ENCODE data around the gene PGS1.

The PGS1 gene

DNA sequence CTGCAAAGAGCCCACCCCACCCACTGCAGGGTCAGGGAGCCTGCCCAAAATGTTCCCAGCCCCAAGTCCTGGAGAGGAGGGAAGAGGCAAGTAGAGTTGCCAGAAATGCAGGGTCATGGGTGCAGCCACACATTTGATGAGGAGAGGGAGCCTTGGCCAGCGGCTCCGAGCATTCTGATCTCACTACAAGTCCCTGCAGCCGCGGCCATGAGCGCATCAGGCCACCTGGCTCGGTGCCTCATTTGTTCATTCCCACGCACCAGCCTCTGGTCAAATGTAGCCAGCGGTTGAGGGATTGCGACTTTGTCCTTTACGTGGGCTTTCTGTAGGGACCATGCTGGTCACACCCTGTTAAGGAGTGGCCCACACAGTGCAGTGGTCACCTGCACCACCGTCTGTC lies 48.7 kb downstream of the PGS1 start:
- no peak for DNase-seq (ENCODE audit: low read depth)

DNA sequence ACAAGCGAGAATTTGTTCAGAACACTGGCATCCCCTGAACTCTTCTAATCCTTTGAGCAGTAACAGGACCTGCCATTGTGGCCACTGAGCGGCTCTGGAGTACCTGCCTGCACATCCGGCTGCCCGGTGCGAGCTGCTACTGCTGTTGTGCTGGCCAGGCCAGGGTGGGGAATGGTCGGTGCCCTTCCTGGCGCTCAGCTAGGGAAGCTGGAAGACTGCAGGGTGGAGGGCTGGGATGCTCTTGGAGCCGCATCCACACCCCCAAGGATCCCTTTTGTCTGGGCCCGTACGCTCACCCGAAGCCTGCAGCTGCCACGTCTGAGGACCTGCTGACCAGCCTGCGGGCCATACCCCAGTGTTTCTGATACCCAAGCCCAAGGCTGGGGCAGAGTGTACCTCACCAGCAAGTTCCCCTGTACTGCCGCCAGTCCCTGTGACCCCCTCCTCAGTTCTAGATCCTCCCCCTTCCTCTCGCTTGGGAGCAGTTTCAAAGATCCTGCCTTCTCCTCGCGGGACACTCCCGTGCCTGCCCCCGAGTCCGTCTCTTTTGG lies 49.7 kb downstream of the PGS1 start:
- DNase-seq (ENCODE audit: low read depth): no peak

DNA sequence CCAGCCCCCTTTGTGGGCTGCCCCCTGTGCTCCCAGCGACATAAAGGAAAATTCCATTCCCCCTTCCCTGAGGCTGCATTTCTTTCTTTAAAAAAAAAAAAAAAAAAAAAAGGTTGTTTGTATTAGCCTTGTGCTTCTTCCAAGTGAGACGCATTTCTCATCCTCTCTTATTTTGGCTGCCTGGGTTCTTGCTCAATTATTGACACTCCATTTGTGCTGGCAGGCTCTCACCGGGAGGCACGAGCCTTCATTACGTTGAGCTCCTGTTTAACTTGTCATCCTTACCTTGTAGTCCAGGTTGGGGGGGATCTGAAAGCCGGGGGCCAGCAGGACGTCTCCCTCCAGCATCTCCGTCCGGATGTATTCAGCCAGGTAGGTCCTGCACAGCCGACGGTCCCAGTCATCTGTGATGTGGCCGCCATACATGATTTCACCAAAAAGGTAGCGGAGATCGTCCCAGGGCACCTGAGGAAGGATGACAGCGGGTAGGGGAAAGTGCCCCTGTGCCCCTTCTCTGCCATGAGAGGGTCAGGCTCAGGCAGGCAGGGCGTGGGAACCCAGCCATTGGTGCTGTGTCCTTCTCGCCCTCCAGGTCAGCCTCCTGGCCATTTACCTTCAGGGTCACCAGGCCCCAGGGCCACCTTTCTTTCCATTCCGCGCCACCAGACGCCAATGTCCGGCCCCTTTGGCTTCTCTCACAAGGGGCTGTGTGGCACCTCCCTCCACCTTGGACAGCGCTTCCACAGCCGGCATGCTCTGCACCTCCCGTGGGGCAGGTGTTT lies 50.6 kb downstream of the PGS1 start:
- no peak for DNase-seq (ENCODE audit: low read depth)

DNA sequence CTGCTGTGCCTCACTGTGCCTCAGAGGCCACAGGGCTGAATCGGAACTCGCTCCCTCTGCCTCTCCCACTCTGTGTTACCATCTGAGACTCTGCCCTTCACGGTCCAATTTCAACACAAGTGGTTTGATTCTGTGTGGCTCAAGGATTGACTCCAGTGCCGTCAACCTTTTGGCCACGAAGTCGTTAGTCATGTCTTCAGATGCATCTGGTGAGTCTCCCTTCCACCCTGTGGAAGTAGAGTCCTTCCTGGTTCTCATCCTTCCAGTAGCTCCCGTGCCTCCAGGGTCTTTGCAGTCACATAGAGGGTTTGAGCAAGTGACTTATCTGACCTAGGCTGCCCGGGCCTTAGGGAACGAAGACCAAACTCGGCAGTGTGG lies 51.2 kb downstream of the PGS1 start:
- DNase-seq (ENCODE audit: low read depth): no peak

DNA sequence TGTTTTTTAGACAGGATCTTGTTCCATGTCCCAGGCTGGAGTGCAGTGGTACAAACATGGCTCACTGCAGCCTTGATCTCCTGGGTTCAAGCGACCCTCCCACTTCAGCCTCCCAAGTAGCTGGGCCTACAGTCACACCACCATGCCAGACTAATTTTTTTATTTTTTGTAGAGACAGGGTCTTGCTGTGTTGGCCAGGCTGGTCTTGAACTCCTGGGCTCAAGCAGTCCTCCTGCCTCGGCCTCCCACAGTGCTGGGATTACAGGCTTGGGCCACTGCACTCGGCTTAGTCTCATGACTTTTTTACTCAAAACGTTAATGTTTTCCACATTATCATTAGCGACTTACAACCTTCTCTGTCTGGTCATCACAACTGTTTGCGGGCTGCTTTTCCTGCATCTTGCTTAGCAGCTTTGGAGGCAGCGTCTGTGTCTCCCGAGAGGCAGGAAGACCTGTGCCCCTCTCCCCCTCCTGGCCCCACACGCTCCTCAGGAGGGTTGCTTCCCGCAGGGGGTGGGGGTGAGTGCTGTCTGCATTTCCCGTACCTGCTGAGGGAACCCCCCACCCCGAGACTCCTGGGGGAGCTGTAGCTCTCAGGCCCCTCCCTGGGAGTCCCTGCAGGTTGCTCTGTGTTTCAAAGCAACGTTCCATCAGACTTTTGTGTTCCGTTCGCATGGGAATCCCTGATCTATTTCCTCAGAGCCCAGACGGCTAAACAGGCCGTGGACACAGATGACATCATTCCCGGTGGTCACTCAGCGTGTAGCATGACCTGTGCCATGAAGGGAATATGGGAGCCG lies 52.6 kb downstream of the PGS1 start:
- DNase-seq (ENCODE audit: low read depth): no peak

DNA sequence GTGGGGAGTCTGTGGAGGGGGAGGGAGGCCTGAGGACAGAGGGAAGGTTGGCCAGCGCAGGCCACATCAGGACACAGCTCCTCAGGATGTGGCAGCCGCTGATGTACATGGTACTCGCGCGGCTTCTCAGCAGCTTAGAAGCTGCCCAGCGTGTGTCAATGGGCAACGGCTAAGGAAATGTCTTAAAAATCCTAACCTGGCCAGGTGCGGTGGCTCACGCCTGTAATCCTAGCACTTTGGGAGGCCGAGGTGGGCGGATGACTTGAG lies 53.2 kb downstream of the PGS1 start:
- DNase-seq (ENCODE audit: low read depth): no peak

DNA sequence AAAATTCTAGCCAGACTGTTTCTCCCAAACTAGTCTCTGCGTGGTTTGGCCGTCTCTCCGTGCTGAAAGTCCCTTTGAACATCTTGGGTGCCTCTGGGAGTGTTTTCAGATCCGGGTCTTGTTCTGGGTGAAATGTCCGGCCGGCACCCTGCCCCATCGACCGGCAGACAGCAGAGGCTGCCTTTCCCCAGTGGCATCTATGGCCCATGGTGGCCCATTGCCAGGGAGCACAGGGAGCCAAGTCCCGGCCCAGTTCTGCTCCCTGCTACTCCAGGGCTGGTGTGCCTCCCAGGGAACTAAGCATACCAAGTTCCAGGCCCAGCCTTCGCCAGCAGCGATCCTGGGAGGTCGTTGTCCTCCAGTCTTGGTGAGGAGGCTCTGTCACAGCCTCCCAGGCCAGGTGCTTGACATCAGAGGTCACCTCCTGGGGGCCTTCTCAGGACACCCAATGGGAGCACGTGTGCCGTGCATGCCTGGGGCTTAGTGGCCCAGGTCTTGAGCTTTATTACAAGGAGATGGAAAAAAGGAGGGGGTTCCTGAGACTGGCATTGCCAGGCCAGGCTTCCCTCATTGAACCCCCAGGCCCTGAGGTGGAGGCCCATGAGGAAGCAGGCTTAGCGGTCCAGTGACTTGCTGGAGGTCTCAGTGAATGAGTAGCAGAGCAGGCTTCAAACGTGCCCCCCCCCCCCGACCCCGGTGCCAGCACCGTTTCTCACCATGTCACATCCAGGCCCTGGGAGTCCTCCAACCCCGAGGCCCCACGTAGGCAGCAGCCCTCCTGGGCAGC lies 54.0 kb downstream of the PGS1 start:
- DNase-seq (ENCODE audit: low read depth): no peak

DNA sequence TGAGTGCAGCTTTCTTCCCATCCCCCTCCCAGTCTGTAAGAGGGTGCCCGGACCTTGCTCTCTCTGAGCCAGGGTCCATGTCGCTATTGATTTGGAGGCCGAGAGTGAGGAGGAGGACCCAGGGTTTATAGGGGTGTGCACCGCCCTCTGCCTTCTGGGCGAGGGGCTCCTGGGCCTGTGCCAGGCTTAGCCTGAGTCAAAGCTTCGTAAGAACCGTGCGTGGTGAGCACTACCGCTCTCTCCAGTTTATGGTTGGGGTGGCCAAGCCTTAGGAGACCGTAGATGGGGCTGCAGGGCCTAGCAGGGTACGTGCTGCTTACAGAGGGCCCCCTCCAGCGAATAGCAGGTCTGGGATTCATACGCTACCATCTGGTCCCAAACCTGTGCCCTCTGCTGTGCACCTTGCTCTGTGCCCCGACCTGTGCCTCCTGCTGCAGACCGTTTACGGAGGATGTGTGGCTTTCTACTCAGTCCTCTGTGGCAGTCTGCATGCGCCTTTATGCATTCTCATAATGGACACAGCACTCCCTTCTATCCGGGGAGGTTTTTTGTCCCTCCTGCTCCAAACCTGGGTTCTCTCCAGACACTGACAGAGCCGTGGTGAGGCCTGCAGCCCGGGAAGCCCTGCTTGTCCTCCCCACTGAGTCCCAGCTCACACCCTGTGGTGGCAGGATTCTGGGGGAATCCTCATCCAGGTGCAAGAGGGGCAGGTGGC lies 54.7 kb downstream of the PGS1 start:
- no peak for DNase-seq (ENCODE audit: low read depth)

DNA sequence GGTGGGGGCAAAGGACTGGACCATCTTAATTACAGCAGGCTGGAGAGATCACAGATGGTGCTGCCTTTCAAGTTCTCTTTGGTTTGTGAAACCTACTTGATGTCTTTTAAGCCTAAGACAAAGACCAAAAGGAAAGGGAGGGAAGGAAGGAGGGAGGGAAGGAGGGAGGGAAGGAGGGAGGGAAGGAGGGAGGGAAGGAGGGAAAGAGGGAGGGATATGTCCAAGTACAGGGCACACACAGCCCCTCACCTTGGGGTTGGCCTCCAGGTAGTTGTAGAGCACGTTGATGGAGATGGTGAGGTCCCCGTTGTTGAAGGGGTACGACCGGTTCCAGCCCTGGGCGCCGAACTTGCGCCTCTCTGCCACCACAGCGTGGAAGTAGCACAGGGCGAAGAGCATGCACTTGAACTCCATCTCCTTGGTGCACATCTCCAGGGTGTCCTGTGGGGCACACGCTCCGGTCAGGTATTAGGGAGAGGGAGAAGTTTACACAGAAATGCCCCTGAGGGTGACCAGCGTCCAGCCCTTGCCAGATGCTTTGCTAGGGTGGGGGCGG lies 55.4 kb downstream of the PGS1 start:
- DNase-seq (ENCODE audit: low read depth): no peak

DNA sequence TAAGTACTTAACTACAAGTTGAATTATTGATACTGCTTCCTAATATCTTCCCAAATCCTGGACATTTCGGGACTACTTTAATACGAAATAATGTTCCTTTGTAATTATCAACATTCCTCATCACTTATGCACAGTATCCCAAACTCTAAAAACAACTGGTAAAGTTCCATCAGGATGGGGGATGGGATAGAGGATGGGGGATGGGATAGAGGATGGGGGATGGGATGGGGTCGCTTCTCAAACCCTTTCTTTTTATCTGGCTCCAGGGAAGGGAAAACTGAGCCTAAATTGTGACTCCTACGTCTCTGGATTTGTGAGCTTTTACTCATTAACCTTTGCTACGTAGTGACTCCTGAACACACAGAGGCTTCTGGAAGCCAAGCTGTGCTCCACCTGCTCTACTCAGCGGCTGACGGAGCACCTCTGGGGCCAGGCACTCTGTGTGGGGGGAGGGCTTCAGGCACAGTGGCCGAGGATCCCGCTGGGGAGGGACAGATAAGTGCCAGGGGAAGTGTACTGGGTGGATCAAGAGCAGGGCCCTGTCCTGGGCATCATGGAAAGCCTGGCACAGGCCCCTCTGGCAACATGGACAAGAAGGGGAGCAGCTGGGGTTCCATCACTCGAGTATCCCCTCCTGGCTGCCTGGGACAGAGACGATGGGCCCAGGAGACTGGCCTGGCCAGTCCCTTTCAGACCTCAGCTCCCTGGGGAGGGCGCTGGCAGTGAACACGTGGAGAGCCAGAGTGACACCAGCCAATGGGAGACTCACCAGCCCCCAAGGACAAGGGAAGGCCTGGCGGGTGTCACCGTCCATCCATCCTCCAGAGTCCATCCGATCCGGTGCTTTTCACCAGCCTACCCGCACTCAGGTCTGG lies 56.2 kb downstream of the PGS1 start:
- no peak for DNase-seq (ENCODE audit: low read depth)

DNA sequence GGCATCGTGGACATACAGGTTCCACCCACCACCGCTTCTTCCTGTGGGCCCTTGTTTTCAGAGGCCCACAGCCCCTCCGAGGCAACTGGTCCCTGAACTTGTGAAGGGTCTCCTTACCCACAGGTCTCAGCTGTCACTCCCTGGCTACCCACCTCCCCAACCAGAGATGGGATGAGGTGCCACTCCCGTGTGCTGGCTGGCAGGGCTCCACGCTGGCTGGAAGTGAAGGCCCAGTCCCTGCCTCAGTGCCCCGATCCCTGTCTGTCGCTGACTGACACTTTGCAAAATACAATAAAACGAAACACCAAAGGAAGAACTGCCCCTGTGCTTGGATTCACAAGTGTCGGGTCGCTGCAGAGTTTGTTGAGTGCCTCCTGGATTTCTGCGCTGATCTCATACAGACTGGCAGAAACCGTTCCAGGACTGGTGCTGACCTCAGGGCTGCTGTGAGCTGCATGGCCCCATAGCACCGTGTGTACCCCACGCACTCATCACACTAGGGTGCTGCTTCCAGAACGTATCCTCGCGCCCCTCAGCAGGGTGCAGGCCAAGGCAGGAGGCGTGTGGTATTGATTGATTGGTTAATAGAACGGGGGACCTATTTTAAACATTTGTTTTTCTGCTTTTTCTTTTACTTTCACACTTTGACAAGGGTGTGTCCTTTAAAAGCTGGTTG lies 57.0 kb downstream of the PGS1 start:
- no peak for DNase-seq (ENCODE audit: low read depth)

DNA sequence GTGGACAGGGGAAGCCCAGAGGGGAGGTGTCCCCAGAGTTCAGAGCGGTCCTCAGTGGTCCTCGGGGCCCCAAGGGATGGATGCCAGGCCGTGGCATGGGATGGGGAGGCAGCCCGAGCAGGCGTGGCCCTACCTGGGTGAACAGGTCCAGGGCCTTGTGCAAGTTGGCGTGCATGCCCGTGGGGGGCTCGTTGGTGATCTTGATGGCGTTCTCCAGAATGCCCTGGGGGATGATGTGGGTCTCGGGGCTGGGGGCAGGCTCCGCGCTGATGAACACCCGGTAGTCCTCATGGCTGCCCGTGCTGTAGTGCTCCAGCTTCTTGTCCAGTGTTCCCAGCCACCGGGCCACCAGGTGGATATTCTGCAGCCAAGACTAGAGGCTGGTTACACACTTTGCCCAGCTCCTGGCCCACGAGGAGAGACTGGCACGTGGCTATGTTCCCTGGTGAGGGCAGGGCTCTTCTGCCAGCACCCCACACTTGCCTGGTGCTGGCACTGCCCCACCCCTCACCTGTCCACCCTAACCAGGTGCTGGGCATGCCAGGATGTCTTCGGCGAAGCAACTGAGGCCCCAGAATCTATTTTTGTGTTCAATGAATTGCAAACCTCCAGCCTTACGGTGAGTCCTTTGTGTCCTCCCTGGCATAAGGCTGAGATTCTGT lies 59.2 kb downstream of the PGS1 start:
- DNase-seq (ENCODE audit: low read depth): no peak

DNA sequence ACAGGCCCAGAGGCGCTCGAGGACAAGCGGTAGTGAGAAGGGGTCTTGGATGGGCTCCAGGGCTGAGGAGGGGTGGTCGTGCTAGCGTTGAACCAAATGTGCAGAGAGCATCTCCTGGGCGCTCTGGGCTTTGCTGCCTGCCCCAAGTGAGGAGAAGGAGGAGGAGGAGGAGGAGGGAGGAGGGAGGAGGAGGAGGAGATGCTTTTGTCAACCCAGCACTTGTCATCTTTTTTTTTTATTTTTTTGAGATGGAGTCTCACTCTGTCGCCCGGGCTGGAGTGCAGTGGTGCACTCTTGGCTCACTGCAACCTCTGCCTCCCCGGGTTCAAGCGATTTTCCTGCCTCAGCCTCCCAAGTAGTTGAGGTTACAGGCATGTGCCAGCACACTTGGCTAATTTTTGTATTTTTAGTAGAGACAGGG lies 59.8 kb downstream of the PGS1 start:
- DNase-seq (ENCODE audit: low read depth): no peak

DNA sequence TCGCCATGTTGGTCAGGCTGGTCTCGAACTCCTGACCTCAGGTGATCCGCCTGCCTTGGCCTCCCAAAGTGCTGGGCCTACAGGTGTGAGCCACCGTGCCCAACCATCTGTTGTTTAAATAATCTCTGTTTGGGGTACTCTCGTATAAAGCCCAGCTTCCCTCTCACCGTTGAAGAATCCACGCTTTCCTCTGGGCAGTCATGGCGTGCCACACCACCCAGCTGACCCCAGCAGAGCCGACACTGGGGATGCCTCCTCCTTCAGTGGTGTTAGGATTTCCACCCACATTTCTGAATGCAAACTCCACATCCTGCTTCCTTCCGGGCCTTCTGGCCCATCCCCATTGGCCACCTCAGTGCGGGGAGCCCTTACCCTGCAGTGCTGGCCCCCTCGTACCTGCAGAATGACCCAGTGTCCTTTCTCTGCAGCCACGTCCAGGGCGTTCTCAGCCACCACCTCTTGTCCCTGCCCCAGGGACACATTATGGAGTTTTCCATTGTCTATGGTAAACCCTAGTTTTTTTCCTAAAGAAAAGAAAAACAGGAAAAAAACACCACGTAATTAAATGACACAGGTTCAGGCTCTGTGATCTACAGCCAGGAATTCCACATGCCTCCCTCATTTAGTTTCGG lies 60.4 kb downstream of the PGS1 start:
- no peak for DNase-seq (ENCODE audit: low read depth)

DNA sequence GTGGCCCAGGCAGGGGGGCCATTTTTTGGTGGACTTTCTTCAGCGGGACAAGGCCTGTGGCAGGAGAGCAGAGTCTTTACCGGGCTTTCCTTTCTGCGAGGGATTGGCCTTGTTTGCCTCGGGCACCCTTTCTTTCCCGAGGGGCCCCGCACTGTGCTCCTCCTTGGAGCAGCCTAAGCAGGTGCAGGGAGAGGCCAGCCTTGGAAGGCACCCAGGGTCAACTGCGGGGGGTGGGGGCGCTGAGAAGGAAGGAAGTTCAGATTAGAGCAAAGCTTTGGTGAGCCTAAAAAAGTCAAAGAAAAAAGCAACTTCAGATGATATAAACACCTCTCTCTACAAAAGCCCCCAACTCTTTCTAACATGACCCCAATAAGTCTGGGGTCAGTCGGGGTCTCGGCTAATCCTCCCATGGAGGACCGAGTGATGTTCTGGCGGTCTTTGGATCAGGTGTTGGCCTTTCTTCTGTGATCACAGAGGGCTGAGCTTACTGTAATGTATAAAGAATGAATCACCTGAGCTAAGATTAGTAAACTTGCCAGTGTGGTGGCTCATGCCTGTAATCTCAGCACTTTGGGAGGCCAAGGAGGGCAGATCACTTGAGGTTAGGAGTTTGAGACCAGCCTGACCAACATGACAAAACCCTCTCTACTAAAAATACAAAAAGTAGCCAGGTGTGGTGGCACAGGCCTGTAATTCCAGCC lies 63.0 kb downstream of the PGS1 start:
- no peak for DNase-seq (ENCODE audit: low read depth)

DNA sequence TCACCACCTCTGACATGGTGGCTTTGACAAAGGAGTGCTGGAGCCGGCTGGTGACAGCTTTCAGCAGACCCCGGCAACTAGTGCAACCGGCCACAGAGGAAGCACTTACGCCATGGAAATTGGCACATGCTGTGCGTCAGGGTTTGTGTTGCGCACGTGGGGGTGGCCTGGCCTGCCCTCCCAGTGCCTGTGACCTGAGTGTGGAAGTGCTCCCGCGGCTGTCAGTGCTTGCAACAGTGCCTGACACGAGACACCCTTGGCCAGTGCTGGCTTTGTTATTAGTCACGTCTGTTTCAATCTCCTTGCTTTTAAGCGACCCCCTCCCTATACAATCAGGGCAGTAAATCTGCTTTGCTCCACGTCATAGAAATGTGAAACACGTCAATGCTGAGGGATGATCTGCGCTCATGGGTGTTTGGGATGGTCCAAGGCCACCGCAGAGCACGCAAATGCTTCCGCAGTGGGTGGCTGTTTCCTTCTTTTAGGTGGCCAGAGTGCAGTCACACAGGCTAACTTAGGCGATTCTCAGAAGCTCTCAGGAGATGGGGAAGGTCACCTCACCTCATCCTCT lies 64.3 kb downstream of the PGS1 start:
- DNase-seq (ENCODE audit: low read depth): peak; percentile 20

DNA sequence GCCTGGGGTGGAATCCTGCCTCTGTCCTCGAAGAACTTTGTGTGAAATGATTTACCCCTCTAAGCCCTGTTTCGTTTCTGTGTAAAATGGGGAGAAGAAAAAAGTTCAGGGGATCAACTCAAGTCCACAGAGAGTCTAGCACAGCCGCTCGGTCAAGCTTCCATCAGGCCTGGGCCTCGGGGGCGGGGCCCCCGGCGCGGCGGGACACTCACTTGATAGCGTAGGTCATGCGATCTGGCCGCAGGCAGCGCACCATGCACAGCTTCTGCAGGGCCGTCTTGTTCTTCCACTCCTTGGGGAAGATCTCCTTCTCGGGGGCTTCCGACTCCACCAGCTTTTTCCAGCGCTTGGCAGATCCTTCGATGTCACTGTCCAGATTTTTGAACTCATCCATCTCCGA lies 65.9 kb downstream of the PGS1 start:
- DNase-seq (ENCODE audit: low read depth): no peak

DNA sequence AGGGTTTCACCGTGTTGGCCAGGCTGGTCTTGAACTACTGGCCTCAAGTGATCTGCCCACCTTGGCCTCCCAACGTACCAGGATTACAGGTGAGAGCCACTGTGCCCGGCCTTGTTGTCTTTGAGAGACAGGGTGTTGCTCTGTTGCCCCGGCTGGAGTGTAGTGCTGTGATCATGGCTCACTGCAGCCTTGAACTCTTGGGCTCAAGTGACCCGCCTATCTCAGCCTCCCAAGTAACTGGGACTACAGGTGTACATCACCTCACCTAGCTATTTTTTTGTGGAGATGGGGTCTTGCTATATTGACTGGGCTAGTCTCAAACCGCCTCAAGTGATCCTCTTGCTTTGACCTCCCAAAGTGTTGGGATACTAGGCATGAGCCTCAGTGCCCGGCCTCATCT lies 68.4 kb downstream of the PGS1 start:
- no peak for DNase-seq (ENCODE audit: low read depth)
